Measurements from ENCODE around the gene CECR2.

The CECR2 gene

GRCh38 chr22:17369439-17370025 is at the start of gene CECR2:
TSS of gene CECR2 (plus strand) at chr22:17369460. CDS start at chr22:17369784, 324 bp downstream.
- DNase-seq (ENCODE audit: low read depth) = no peak

- DNase-seq (ENCODE audit: low read depth) = no peak
These were observed 49.7 kb upstream of the CECR2 start for GRCh38 chr22:17319546-17319945.

- no peak for DNase-seq (ENCODE audit: low read depth)
These were observed 46.7 kb upstream of the CECR2 start for GRCh38 chr22:17322511-17322910.

GRCh38 chr22:17331690-17332089 is 37.6 kb upstream of the CECR2 start:
- no peak for DNase-seq (ENCODE audit: low read depth)

- DNase-seq (ENCODE audit: low read depth) = no peak
These were observed 37.0 kb upstream of the CECR2 start for GRCh38 chr22:17332109-17332800.

- DNase-seq (ENCODE audit: low read depth) = no peak
These were observed 35.2 kb upstream of the CECR2 start for GRCh38 chr22:17334059-17334458.

- DNase-seq (ENCODE audit: low read depth) = no peak
These were observed 34.3 kb upstream of the CECR2 start for GRCh38 chr22:17334983-17335382.

GRCh38 chr22:17336061-17336460 is 33.2 kb upstream of the CECR2 start:
- no peak for DNase-seq (ENCODE audit: low read depth)

GRCh38 chr22:17337639-17338038 is 31.6 kb upstream of the CECR2 start:
- DNase-seq (ENCODE audit: low read depth) = no peak

GRCh38 chr22:17339095-17339693 is 30.1 kb upstream of the CECR2 start:
- no peak for DNase-seq (ENCODE audit: low read depth)

GRCh38 chr22:17342361-17342760 is 26.9 kb upstream of the CECR2 start:
- no peak for DNase-seq (ENCODE audit: low read depth)

- DNase-seq (ENCODE audit: low read depth) = no peak
These were observed 25.5 kb upstream of the CECR2 start for GRCh38 chr22:17343766-17344165.

- no peak for DNase-seq (ENCODE audit: low read depth)
These were observed 22.7 kb upstream of the CECR2 start for GRCh38 chr22:17346578-17346977.

GRCh38 chr22:17347724-17348123 is 21.5 kb upstream of the CECR2 start:
- no peak for DNase-seq (ENCODE audit: low read depth)

- DNase-seq (ENCODE audit: low read depth) = no peak
These were observed 20.7 kb upstream of the CECR2 start for GRCh38 chr22:17348464-17349103.

GRCh38 chr22:17349172-17349571 is 20.1 kb upstream of the CECR2 start:
- no peak for DNase-seq (ENCODE audit: low read depth)

GRCh38 chr22:17350292-17350691 is 19.0 kb upstream of the CECR2 start:
- no peak for DNase-seq (ENCODE audit: low read depth)

GRCh38 chr22:17352798-17353197 is 16.5 kb upstream of the CECR2 start:
- DNase-seq (ENCODE audit: low read depth) = no peak

- no peak for DNase-seq (ENCODE audit: low read depth)
These were observed 11.6 kb upstream of the CECR2 start for GRCh38 chr22:17357688-17358087.

- no peak for DNase-seq (ENCODE audit: low read depth)
These were observed 10.8 kb upstream of the CECR2 start for GRCh38 chr22:17358415-17358814.

GRCh38 chr22:17359501-17359900 is 9.8 kb upstream of the CECR2 start:
- no peak for DNase-seq (ENCODE audit: low read depth)

- DNase-seq (ENCODE audit: low read depth) = no peak
These were observed 2.9 kb upstream of the CECR2 start for GRCh38 chr22:17366329-17366728.

- no peak for DNase-seq (ENCODE audit: low read depth)
These were observed 2.4 kb upstream of the CECR2 start for GRCh38 chr22:17366830-17367229.
